ENCODE results near the gene MAP3K5. TPM values are rescaled to one million over a fixed set of nuclear protein-coding genes. Genes with fewer than 3 reads are reported as not detected.
A peak's percentile ranks its signal among the peaks of the same experiment; 100 is the strongest.

MAP3K5 gene
- total and polyA plus RNA-seq, 9 of the 15 experiments (the other 6 are each of a cell fraction or from before 2014, with no cell fraction given) = 2.2 to 13.0 (median 9.9) TPM

- TF ChIP-seq ZBTB40 (IDR thresholded peaks at IDR 0.05) (peak; percentile 62), ZBTB40 (CRISPR knock-in tag; IDR thresholded peaks at IDR 0.05) (no peak), SMARCA4 (IDR thresholded peaks at IDR 0.05) (peak; percentile 98), EGR1 (conservative IDR thresholded peaks at IDR 0.05) (no peak), FOXA1 (IDR thresholded peaks at IDR 0.05; ENCODE audit: borderline replicate concordance) (peak; percentile 75), LCOR (CRISPR knock-in tag; IDR thresholded peaks at IDR 0.05) (peak; percentile 83), BACH1 (tag; IDR thresholded peaks at IDR 0.05) (peak; percentile 55; the same call in 1 of the 2 replicates), SAFB2 (IDR thresholded peaks at IDR 0.05; ENCODE audit: borderline replicate concordance, low read depth, low read length, severe bottlenecking) (no peak), ARNT (IDR thresholded peaks at IDR 0.05) (peak; percentile 8 to 42; a peak in 2 of 4 replicates), ELF4 (CRISPR knock-in tag; IDR thresholded peaks at IDR 0.05) (0 out of 2 replicates have a peak, but pooled peaks have one; percentile 66), CBFA2T3 (IDR thresholded peaks at IDR 0.05) (peak; percentile 52; the same call in 1 of the 2 replicates), TRIM24 (IDR thresholded peaks at IDR 0.05) (peak in 1 of 2 experiments; percentile 49; a peak in 1 of 4 replicates), ETV5 (CRISPR knock-in tag; IDR thresholded peaks at IDR 0.05; ENCODE audit: low read depth) (peak; percentile 98), KLF16 (IDR thresholded peaks at IDR 0.05) (no peak; the same call in 1 of the 2 replicates), CTBP1 (IDR thresholded peaks at IDR 0.05; ENCODE audit: borderline replicate concordance) (peak; percentile 50), PHF21A (IDR thresholded peaks at IDR 0.05; ENCODE audit: borderline replicate concordance, low read depth) (peak; percentile 37; the same call in 1 of the 2 replicates), KHSRP (IDR thresholded peaks at IDR 0.05) (0 out of 2 replicates have a peak, but pooled peaks have one; percentile 20), ILF3 (IDR thresholded peaks at IDR 0.05; ENCODE audit: borderline replicate concordance) (no peak), PML (IDR thresholded peaks at IDR 0.05; ENCODE audit: low read length) (no peak), CCNT2 (IDR thresholded peaks at IDR 0.05; ENCODE audit: borderline replicate concordance, extremely low read depth, insufficient read length, low read depth, low read length) (peak; percentile 88)
Observed at GRCh38 chr6:136609873-136610706, 182.2 kb downstream of the MAP3K5 start (continued).
